ENCODE results near the gene ENHO. TPM values are rescaled to one million over a fixed set of nuclear protein-coding genes. Genes with fewer than 3 reads are reported as not detected.
"Not testable (repeated sequence)": the region's sequence is repeated elsewhere in the genome, so short reads cannot be mapped to it uniquely, and the experiment has no call there.

ENHO gene
- total RNA-seq, 2 experiments from 2014 or later = not detected

GRCh38 chr9:34546102-34546833 lies 23.5 kb upstream of the ENHO start:
- H3K27ac Mint-ChIP-seq = no peak overlapping the region
- CTCF ChIA-PET = no interaction called here
- H3K36me3 Mint-ChIP-seq (ENCODE audit: low read depth) = no peaks in the 10 kb centered on the region
- POLR2A ChIA-PET = no interaction called here
- no peaks in the 10 kb centered on the region for H3K9me3 Mint-ChIP-seq (ENCODE audit: insufficient read depth)
- no peak overlapping the region for H3K4me3 Mint-ChIP-seq
- ATAC-seq (no peak), DNase-seq (no peak)
- peaks cover 17% of the 10 kb centered on the region for H3K27me3 Mint-ChIP-seq (ENCODE audit: low read depth)
- H3K4me1 Mint-ChIP-seq (ENCODE audit: low read depth) = no peaks in the 10 kb centered on the region

- CTCF ChIA-PET = no interaction called here
- ATAC-seq (no peak), DNase-seq (no peak)
- Mint-ChIP-seq H3K27ac (no peak overlapping the region), H3K27me3 (ENCODE audit: low read depth) (peaks cover 17% of the 10 kb centered on the region), H3K4me3 (no peak overlapping the region), H3K9me3 (ENCODE audit: insufficient read depth) (no peaks in the 10 kb centered on the region), H3K36me3 (ENCODE audit: low read depth) (no peaks in the 10 kb centered on the region), H3K4me1 (ENCODE audit: low read depth) (no peaks in the 10 kb centered on the region)
- POLR2A ChIA-PET = no interaction called here
These were observed 22.7 kb upstream of the ENHO start for GRCh38 chr9:34545497-34545896.

- Mint-ChIP-seq H3K27me3 (ENCODE audit: low read depth) (peaks cover 17% of the 10 kb centered on the region), H3K27ac (no peak overlapping the region), H3K4me3 (no peak overlapping the region), H3K9me3 (ENCODE audit: insufficient read depth) (no peaks in the 10 kb centered on the region), H3K36me3 (ENCODE audit: low read depth) (no peaks in the 10 kb centered on the region), H3K4me1 (ENCODE audit: low read depth) (no peaks in the 10 kb centered on the region)
- DNase-seq (no peak), ATAC-seq (no peak)
- ChIA-PET CTCF (interaction anchor here (1.0 to 1.2 kb wide), 2 partner anchors 60 kb away, joined by 3 to 4 read pairs; no protein-coding TSS in a partner anchor), POLR2A (no interaction called here)
These were observed 21.2 kb upstream of the ENHO start for GRCh38 chr9:34544035-34544434.

- Mint-ChIP-seq H3K36me3 (ENCODE audit: low read depth) (no peaks in the 10 kb centered on the region), H3K27ac (no peak overlapping the region), H3K4me1 (ENCODE audit: low read depth) (no peaks in the 10 kb centered on the region), H3K4me3 (no peak overlapping the region), H3K9me3 (ENCODE audit: insufficient read depth) (no peaks in the 10 kb centered on the region), H3K27me3 (ENCODE audit: low read depth) (peaks cover 16% of the 10 kb centered on the region)
- DNase-seq (no peak), ATAC-seq (no peak)
- POLR2A ChIA-PET = no interaction called here
- CTCF ChIA-PET = no interaction called here
These were observed 18.8 kb upstream of the ENHO start for GRCh38 chr9:34541540-34541939.

- POLR2A ChIA-PET = no interaction called here
- H3K9me3 Mint-ChIP-seq (ENCODE audit: insufficient read depth) = no peaks in the 10 kb centered on the region
- no peak overlapping the region for H3K27ac Mint-ChIP-seq
- CTCF ChIA-PET = no interaction called here
- H3K36me3 Mint-ChIP-seq (ENCODE audit: low read depth) = no peaks in the 10 kb centered on the region
- DNase-seq = no peak
- ATAC-seq = no peak
- H3K4me1 Mint-ChIP-seq (ENCODE audit: low read depth) = no peaks in the 10 kb centered on the region
- peaks cover 17% of the 10 kb centered on the region for H3K27me3 Mint-ChIP-seq (ENCODE audit: low read depth)
- H3K4me3 Mint-ChIP-seq = no peak overlapping the region
These were observed 18.0 kb upstream of the ENHO start for GRCh38 chr9:34540827-34541226.

- ChIA-PET POLR2A (no interaction called here), CTCF (no interaction called here)
- Mint-ChIP-seq H3K36me3 (ENCODE audit: low read depth) (no peaks in the 10 kb centered on the region), H3K4me3 (no peak overlapping the region), H3K4me1 (ENCODE audit: low read depth) (no peaks in the 10 kb centered on the region), H3K9me3 (ENCODE audit: insufficient read depth) (no peaks in the 10 kb centered on the region), H3K27me3 (ENCODE audit: low read depth) (peaks cover 17% of the 10 kb centered on the region), H3K27ac (no peak overlapping the region)
- no peak for ATAC-seq
- DNase-seq = no peak
These were observed 13.9 kb upstream of the ENHO start for GRCh38 chr9:34536685-34537084.

- H3K4me3 Mint-ChIP-seq; H3K27ac Mint-ChIP-seq; H3K9me3 Mint-ChIP-seq (ENCODE audit: insufficient read depth); CTCF ChIA-PET; ATAC-seq; POLR2A ChIA-PET; DNase-seq; H3K4me1 Mint-ChIP-seq (ENCODE audit: low read depth); H3K36me3 Mint-ChIP-seq (ENCODE audit: low read depth): not testable (repeated sequence)
- peaks cover 45% of the 10 kb centered on the region for H3K27me3 Mint-ChIP-seq (ENCODE audit: low read depth)
These were observed 9.3 kb upstream of the ENHO start for GRCh38 chr9:34532041-34532440.

- DNase-seq (no peak), ATAC-seq (no peak)
- ChIA-PET CTCF (interaction anchor here (1.9 kb wide), 1 partner anchor 78 kb away, joined by 4 read pairs; no protein-coding TSS in a partner anchor), POLR2A (no interaction called here)
- peaks cover 58% of the 10 kb centered on the region for H3K27me3 Mint-ChIP-seq (ENCODE audit: low read depth)
- no peak overlapping the region for H3K4me3 Mint-ChIP-seq
- peaks cover 9% of the 10 kb centered on the region for H3K4me1 Mint-ChIP-seq (ENCODE audit: low read depth)
- no peak overlapping the region for H3K27ac Mint-ChIP-seq
- no peaks in the 10 kb centered on the region for H3K9me3 Mint-ChIP-seq (ENCODE audit: insufficient read depth)
- H3K36me3 Mint-ChIP-seq (ENCODE audit: low read depth) = no peaks in the 10 kb centered on the region
These were observed 3.2 kb upstream of the ENHO start for GRCh38 chr9:34526026-34526425.

GRCh38 chr9:34524349-34524748 lies 1.6 kb upstream of the ENHO start:
- no peaks in the 10 kb centered on the region for H3K36me3 Mint-ChIP-seq (ENCODE audit: low read depth)
- CTCF ChIA-PET = interaction anchor here (0.7 to 2.1 kb wide), 4 partner anchors 24 to 120 kb away, joined by 3 to 7 read pairs (median 4); no protein-coding TSS in a partner anchor

GRCh38 chr9:34522091-34522887 lies 501 bp downstream of the ENHO start:
- no peak for DNase-seq
- CTCF ChIA-PET = interaction anchor here (1.1 to 1.5 kb wide), 2 partner anchors 112 to 180 kb away, joined by 3 to 6 read pairs; no protein-coding TSS in a partner anchor
- no peaks in the 10 kb centered on the region for H3K9me3 Mint-ChIP-seq (ENCODE audit: insufficient read depth)

More at GRCh38 chr9:34524349-34524748, 1.6 kb upstream of the ENHO start:
- Mint-ChIP-seq H3K27ac (no peak overlapping the region), H3K4me1 (ENCODE audit: low read depth) (peaks cover 9% of the 10 kb centered on the region), H3K4me3 (no peak overlapping the region), H3K9me3 (ENCODE audit: insufficient read depth) (no peaks in the 10 kb centered on the region), H3K27me3 (ENCODE audit: low read depth) (peaks cover 49% of the 10 kb centered on the region)
- ATAC-seq (no peak), DNase-seq (no peak)
- POLR2A ChIA-PET = no interaction called here

GRCh38 chr9:34521406-34522045 lies 1.3 kb downstream of the ENHO start:
- CTCF ChIA-PET = no interaction called here

More at GRCh38 chr9:34522091-34522887, 501 bp downstream of the ENHO start:
- H3K27ac Mint-ChIP-seq = no peak overlapping the region
- H3K4me3 Mint-ChIP-seq = peak overlapping the region; percentile 56
- no peak for ATAC-seq
- peaks cover 9% of the 10 kb centered on the region for H3K4me1 Mint-ChIP-seq (ENCODE audit: low read depth)
- no peaks in the 10 kb centered on the region for H3K36me3 Mint-ChIP-seq (ENCODE audit: low read depth)
- H3K27me3 Mint-ChIP-seq (ENCODE audit: low read depth) = peaks cover 41% of the 10 kb centered on the region
- POLR2A ChIA-PET = no interaction called here

More at GRCh38 chr9:34521406-34522045, 1.3 kb downstream of the ENHO start:
- Mint-ChIP-seq H3K27ac (no peak overlapping the region), H3K4me3 (no peak overlapping the region), H3K36me3 (ENCODE audit: low read depth) (no peaks in the 10 kb centered on the region), H3K9me3 (ENCODE audit: insufficient read depth) (no peaks in the 10 kb centered on the region), H3K4me1 (ENCODE audit: low read depth) (peaks cover 9% of the 10 kb centered on the region), H3K27me3 (ENCODE audit: low read depth) (peaks cover 39% of the 10 kb centered on the region)
- DNase-seq (no peak), ATAC-seq (no peak)
- POLR2A ChIA-PET = no interaction called here
